ENCODE data around the gene RABEP1.

- TF ChIP-seq CTCF (conservative IDR thresholded peaks at IDR 0.05; ENCODE audit: low read length) = no peak
- TF ChIP-seq EZH2phosphoT487 (IDR thresholded peaks at IDR 0.05; ENCODE audit: borderline replicate concordance) = no peak
Observed at GRCh38 chr17:5419356-5419958, 137.4 kb downstream of the RABEP1 start, which contains the start of gene NUP88.
